ENCODE measurements around the gene RTN1. TPM values are rescaled to one million over a fixed set of nuclear protein-coding genes. Genes with fewer than 3 reads are reported as not detected.

RTN1 gene
- total and polyA plus RNA-seq, 3 experiments from 2014 or later = 0.13 TPM; not detected in 2

DNA sequence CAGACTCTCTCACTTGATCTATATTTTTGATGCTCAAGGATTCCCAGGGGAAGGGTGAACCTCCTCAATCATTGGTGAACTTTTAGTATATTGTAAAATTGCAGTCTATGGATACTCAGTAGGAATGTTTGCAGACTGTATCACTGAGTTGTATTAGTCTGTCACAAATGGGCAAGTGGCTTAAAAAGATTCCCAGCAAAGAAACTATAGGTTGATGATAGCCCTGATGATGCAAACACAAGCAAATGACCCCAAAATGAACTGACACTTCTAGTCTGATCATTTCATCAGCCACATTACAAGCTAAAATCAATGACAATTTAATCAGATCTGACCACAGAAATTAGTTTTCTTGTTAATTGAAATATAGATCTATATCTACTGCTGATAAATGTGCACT, 59.5 kb downstream of the RTN1 start:
- no peak overlapping the region for H3K27ac ChIP-seq (ENCODE audit: low read depth, low read length)
- no peaks in the 10 kb centered on the region for H3K36me3 ChIP-seq (ENCODE audit: insufficient read depth, low read length)
- no peaks in the 10 kb centered on the region for H3K27me3 ChIP-seq (ENCODE audit: insufficient read depth, low read length, poor library complexity, severe bottlenecking)
- H3K27me3 Mint-ChIP-seq = peaks cover 0 to 3% of the 10 kb centered on the region in 2 donors
- CTCF ChIA-PET = no interaction called here
- H3K27ac Mint-ChIP-seq = no peak overlapping the region
- H3K9me3 Mint-ChIP-seq = no peaks in the 10 kb centered on the region
- H3K4me3 ChIP-seq (ENCODE audit: low read length) = no peak overlapping the region
- H3K36me3 Mint-ChIP-seq = no peaks in the 10 kb centered on the region
- no peaks in the 10 kb centered on the region for H3K9me3 ChIP-seq (ENCODE audit: low read length)
- no peak for DNase-seq
- no peaks in the 10 kb centered on the region for H3K4me1 Mint-ChIP-seq
- H3K4me1 ChIP-seq (ENCODE audit: insufficient read depth, low read length) = no peaks in the 10 kb centered on the region
- POLR2A ChIA-PET = no interaction called here
- H3K4me3 Mint-ChIP-seq = no peak overlapping the region

DNA sequence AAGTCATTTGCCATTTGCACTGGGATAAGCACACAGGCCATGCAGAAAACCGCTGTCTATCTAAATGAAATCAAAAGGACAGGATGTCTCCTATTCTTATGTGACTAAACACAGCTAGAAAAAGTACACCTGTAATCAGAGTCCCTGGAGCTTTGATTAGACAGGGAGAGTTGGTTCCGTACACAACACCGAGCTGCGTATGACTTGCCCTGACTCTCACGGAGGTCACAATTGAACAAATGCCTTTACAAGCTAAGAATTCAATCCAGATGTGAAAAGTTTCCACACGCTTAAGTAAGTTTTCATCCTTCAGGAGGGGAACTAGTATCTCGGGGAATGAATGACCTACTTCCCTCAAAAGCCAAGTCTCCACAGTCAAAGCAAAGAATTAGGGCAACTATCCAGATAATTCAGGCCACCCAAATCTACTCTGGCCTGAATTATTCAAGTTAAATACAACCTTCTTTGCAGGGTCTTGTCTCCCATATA, 67.5 kb downstream of the RTN1 start:
- H3K9me3 Mint-ChIP-seq = no peaks in the 10 kb centered on the region
- H3K4me1 Mint-ChIP-seq = no peaks in the 10 kb centered on the region
- Histone ChIP-seq H3K36me3 (ENCODE audit: insufficient read depth, low read length) (no peaks in the 10 kb centered on the region), H3K27me3 (ENCODE audit: insufficient read depth, low read length, poor library complexity, severe bottlenecking) (no peaks in the 10 kb centered on the region), H3K4me3 (ENCODE audit: low read length) (no peak overlapping the region), H3K27ac (ENCODE audit: low read depth, low read length) (no peak overlapping the region), H3K4me1 (ENCODE audit: insufficient read depth, low read length) (no peaks in the 10 kb centered on the region), H3K9me3 (ENCODE audit: low read length) (no peaks in the 10 kb centered on the region)
- H3K27me3 Mint-ChIP-seq = peaks cover 0 to 9% of the 10 kb centered on the region in 2 donors
- no peak overlapping the region for H3K27ac Mint-ChIP-seq
- POLR2A ChIA-PET = no interaction called here
- no peaks in the 10 kb centered on the region for H3K36me3 Mint-ChIP-seq
- CTCF ChIA-PET = interaction anchor here (1.3 kb wide), 1 partner anchor 9 kb away, joined by 3 read pairs; no protein-coding TSS in a partner anchor
- H3K4me3 Mint-ChIP-seq = no peak overlapping the region
- no peak for DNase-seq

DNA sequence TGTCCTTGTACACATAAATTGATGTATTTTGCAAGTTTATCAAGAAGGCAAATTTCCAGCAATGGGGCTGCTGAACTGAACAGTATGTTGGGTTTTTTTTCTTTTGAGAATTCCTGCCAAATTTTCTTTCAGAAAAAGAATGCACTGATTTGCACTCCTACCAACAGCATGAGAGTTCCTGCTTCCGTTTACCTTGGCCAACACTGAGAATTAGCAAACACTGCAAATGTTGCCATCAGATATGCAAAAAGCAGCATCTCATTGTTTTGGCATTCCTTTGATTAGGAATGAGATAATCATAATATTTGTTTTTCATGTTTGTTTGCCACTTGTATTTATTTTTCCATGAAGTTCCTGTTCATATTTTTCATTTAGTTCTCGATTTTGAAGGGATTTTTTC, 82.4 kb downstream of the RTN1 start:
- Mint-ChIP-seq H3K9me3 (no peaks in the 10 kb centered on the region), H3K4me1 (no peaks in the 10 kb centered on the region)
- DNase-seq = no peak

DNA sequence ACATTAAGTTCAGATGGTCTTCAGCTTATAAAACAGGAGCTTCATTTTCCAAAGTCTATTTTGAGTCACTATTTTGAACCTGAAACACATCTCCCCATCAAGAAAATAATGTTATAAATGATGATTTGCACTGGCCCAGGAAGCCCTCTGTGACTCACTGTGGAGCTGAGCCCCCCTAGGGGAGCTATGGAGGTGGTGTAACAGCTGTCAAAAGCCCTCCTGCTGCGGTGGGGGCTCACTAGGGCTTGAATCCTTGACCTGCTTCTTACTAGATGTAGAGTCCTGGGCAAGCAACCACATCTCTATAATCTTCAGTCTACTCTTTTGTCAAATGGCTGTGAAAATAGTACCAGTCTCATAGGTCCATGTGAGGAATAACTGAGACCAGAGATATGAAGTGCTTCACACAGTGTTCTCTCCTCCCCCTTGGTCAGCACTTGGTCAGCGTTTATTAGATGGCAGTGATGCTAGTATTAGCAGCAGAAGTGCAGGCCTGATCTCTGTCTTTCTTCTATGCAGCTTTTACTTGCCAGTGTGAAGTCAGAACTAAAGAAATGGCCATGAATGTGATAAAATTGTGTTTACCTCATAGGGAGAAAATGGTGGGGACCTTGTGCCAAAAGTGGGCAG, 83.4 kb downstream of the RTN1 start:
- Mint-ChIP-seq H3K27ac (no peak overlapping the region), H3K4me3 (no peak overlapping the region), H3K27me3 (peaks cover 0 to 2% of the 10 kb centered on the region in 2 donors), H3K36me3 (no peaks in the 10 kb centered on the region), H3K4me1 (no peaks in the 10 kb centered on the region), H3K9me3 (no peaks in the 10 kb centered on the region)
- no peaks in the 10 kb centered on the region for H3K9me3 ChIP-seq (ENCODE audit: low read length)
- H3K36me3 ChIP-seq (ENCODE audit: insufficient read depth, low read length) = no peaks in the 10 kb centered on the region
- DNase-seq = no peak
- H3K4me3 ChIP-seq (ENCODE audit: low read length) = no peak overlapping the region
- POLR2A ChIA-PET = no interaction called here
- no peaks in the 10 kb centered on the region for H3K27me3 ChIP-seq (ENCODE audit: insufficient read depth, low read length, poor library complexity, severe bottlenecking)
- no peaks in the 10 kb centered on the region for H3K4me1 ChIP-seq (ENCODE audit: insufficient read depth, low read length)
- CTCF ChIA-PET = no interaction called here
- no peak overlapping the region for H3K27ac ChIP-seq (ENCODE audit: low read depth, low read length)

More for the DNA sequence above, 82.4 kb downstream of the RTN1 start:
- CTCF ChIA-PET = no interaction called here
- POLR2A ChIA-PET = no interaction called here
- Histone ChIP-seq H3K36me3 (ENCODE audit: insufficient read depth, low read length) (no peaks in the 10 kb centered on the region), H3K27ac (ENCODE audit: low read depth, low read length) (no peak overlapping the region), H3K27me3 (ENCODE audit: insufficient read depth, low read length, poor library complexity, severe bottlenecking) (no peaks in the 10 kb centered on the region), H3K9me3 (ENCODE audit: low read length) (no peaks in the 10 kb centered on the region), H3K4me1 (ENCODE audit: insufficient read depth, low read length) (no peaks in the 10 kb centered on the region), H3K4me3 (ENCODE audit: low read length) (no peak overlapping the region)
- Mint-ChIP-seq H3K27ac (no peak overlapping the region), H3K27me3 (peaks cover 2 to 4% of the 10 kb centered on the region in 2 donors), H3K4me3 (no peak overlapping the region), H3K36me3 (no peaks in the 10 kb centered on the region)

DNA sequence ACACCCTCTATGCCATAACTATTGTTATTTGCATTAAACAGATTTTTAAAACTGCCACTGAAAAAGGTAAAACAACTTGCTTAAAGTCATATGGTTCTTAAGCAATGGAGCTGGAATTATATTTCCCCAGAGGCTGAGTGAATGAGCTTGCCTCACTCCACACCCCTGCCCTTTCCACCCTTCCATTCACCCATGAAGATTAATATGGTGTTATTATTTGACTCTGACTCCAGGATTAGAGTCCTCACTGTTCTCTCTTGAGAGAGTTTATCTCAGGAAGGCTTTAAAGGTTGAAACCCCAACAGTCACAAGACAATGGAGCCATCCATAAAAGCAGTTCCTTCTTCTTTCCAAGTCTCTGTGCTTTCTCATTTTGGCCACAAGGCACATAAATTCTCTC, 84.9 kb downstream of the RTN1 start:
- no peaks in the 10 kb centered on the region for H3K36me3 Mint-ChIP-seq
- no peaks in the 10 kb centered on the region for H3K36me3 ChIP-seq (ENCODE audit: insufficient read depth, low read length)
- no peaks in the 10 kb centered on the region for H3K27me3 ChIP-seq (ENCODE audit: insufficient read depth, low read length, poor library complexity, severe bottlenecking)
- H3K4me3 ChIP-seq (ENCODE audit: low read length) = no peak overlapping the region
- no peak overlapping the region for H3K27ac Mint-ChIP-seq
- no peak overlapping the region for H3K27ac ChIP-seq (ENCODE audit: low read depth, low read length)
- no peaks in the 10 kb centered on the region for H3K27me3 Mint-ChIP-seq
- no peaks in the 10 kb centered on the region for H3K4me1 Mint-ChIP-seq
- POLR2A ChIA-PET = no interaction called here
- DNase-seq = no peak
- H3K9me3 ChIP-seq (ENCODE audit: low read length) = no peaks in the 10 kb centered on the region
- H3K9me3 Mint-ChIP-seq = no peaks in the 10 kb centered on the region
- no peaks in the 10 kb centered on the region for H3K4me1 ChIP-seq (ENCODE audit: insufficient read depth, low read length)
- no peak overlapping the region for H3K4me3 Mint-ChIP-seq
- CTCF ChIA-PET = no interaction called here

DNA sequence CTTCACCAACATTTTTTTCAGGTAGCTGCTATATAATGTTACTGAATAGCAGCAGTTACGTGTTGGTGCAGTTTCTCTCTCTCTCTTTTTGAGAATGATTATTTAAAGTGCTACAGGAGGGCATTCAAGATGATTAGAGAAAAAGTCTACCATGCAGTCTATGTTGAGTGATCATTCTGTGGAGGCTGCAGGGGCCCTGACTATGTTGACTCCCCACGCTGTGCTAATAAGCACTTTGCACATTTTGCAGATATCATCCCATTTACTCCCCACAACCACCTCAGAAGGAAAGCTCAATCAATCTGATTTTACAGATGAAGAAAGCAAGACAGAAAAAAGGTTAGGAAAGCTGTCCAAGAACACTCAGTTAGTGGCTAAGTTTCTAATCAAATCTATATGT, 87.8 kb downstream of the RTN1 start:
- CTCF ChIA-PET = interaction anchor here (1.3 kb wide), 1 partner anchor 9 kb away, joined by 3 read pairs; no protein-coding TSS in a partner anchor
- no peaks in the 10 kb centered on the region for H3K27me3 ChIP-seq (ENCODE audit: insufficient read depth, low read length, poor library complexity, severe bottlenecking)
- H3K36me3 Mint-ChIP-seq = no peaks in the 10 kb centered on the region

DNA sequence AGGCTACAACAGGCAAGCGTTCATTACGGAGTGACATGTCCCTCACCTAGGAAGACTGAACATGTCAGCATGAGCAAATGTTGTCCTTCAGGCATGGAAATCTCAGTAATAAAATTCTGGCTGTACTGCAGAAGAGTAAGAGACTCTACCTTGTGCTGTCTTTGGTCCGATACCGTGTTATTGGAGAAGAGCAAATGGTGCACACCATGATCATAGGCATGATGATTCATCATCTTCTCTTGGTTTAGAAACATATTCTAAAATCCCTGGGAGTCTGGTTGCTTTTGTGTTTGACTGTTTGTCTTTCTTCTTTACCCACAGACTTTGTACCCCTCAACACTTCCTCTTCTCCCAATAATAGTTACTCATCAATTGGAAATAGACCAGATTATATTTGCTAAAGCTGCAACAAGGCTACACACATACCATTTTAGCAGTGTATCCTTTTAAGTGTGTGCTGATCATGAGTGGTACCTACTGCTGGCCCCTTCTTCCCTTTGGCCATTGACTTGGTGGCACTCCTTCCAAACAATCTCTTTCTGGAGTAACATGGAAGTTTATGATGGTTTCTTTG, 93.5 kb downstream of the RTN1 start:
- H3K27ac Mint-ChIP-seq = no peak overlapping the region
- no peak for DNase-seq
- no peaks in the 10 kb centered on the region for H3K9me3 Mint-ChIP-seq
- ChIA-PET CTCF (no interaction called here), POLR2A (no interaction called here)
- no peak overlapping the region for H3K4me3 Mint-ChIP-seq
- Histone ChIP-seq H3K9me3 (ENCODE audit: low read length) (no peaks in the 10 kb centered on the region), H3K36me3 (ENCODE audit: insufficient read depth, low read length) (no peaks in the 10 kb centered on the region), H3K4me3 (ENCODE audit: low read length) (no peak overlapping the region), H3K27me3 (ENCODE audit: insufficient read depth, low read length, poor library complexity, severe bottlenecking) (no peaks in the 10 kb centered on the region), H3K27ac (ENCODE audit: low read depth, low read length) (no peak overlapping the region), H3K4me1 (ENCODE audit: insufficient read depth, low read length) (no peaks in the 10 kb centered on the region)
- H3K27me3 Mint-ChIP-seq = peaks cover 8 to 11% of the 10 kb centered on the region in 2 donors
- H3K36me3 Mint-ChIP-seq = no peaks in the 10 kb centered on the region
- no peaks in the 10 kb centered on the region for H3K4me1 Mint-ChIP-seq

More for the DNA sequence above, 87.8 kb downstream of the RTN1 start:
- Mint-ChIP-seq H3K27me3 (peaks cover 8 to 11% of the 10 kb centered on the region in 2 donors), H3K27ac (no peak overlapping the region), H3K4me1 (no peaks in the 10 kb centered on the region), H3K4me3 (no peak overlapping the region), H3K9me3 (no peaks in the 10 kb centered on the region)
- DNase-seq = no peak
- Histone ChIP-seq H3K4me1 (ENCODE audit: insufficient read depth, low read length) (no peaks in the 10 kb centered on the region), H3K27ac (ENCODE audit: low read depth, low read length) (no peak overlapping the region), H3K9me3 (ENCODE audit: low read length) (no peaks in the 10 kb centered on the region), H3K36me3 (ENCODE audit: insufficient read depth, low read length) (no peaks in the 10 kb centered on the region), H3K4me3 (ENCODE audit: low read length) (no peak overlapping the region)
- POLR2A ChIA-PET = no interaction called here

DNA sequence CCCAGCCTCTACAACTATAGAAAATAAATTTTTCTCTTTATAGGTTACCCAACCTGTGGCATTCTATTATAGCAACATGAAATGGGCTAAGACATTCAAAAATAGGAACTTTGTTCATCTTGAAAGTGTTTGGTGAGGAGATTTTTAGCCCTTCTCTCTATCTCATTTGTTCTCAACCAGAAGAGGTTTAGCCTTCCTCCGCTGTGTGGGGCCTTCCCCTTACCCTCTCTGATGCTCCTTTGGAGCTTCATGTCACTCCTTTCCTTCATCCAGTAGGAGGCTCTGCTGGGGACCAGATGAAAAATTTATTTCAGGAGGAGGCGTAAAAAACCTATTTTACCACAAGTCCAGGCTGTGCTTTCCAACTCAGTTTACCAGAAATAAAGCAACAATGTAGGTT, 94.1 kb downstream of the RTN1 start:
- no peaks in the 10 kb centered on the region for H3K9me3 ChIP-seq (ENCODE audit: low read length)
- H3K27me3 ChIP-seq (ENCODE audit: insufficient read depth, low read length, poor library complexity, severe bottlenecking) = no peaks in the 10 kb centered on the region
- H3K27ac ChIP-seq (ENCODE audit: low read depth, low read length) = no peak overlapping the region
- ChIA-PET CTCF (no interaction called here), POLR2A (no interaction called here)
- H3K4me3 ChIP-seq (ENCODE audit: low read length) = no peak overlapping the region
- Mint-ChIP-seq H3K4me1 (no peaks in the 10 kb centered on the region), H3K27me3 (peaks cover 8 to 11% of the 10 kb centered on the region in 2 donors), H3K9me3 (no peaks in the 10 kb centered on the region), H3K4me3 (no peak overlapping the region), H3K36me3 (no peaks in the 10 kb centered on the region), H3K27ac (no peak overlapping the region)
- no peaks in the 10 kb centered on the region for H3K36me3 ChIP-seq (ENCODE audit: insufficient read depth, low read length)
- no peaks in the 10 kb centered on the region for H3K4me1 ChIP-seq (ENCODE audit: insufficient read depth, low read length)
- no peak for DNase-seq

Data from CD8-positive, alpha-beta memory T cell (primary cell).